RPMI7951 (cell line): Measurements from ENCODE around the gene HADHA. TPM values are rescaled to one million over a fixed set of nuclear protein-coding genes. Genes with fewer than 3 reads are reported as not detected.

Source experiments
- DNase-seq: peaks from one replicate; pipeline ENCODE4 v3.0.0-alpha.2; 2012; ENCODE audit warnings: low read depth
- total RNA-seq: library from RNA; depleted of rRNA; stranded (reverse); fragments of >200 nt; shearing (Covaris generic); gene quantifications from 2 replicates; pipeline ENCODE4 v1.2.3, GENCODE V29; 2014

Gene HADHA
- total RNA-seq, 1 experiment from 2014 or later = 164 TPM

GRCh38 chr2:26193578-26194231 is 50.7 kb downstream of the HADHA start:
- DNase-seq = no peak

DNA sequence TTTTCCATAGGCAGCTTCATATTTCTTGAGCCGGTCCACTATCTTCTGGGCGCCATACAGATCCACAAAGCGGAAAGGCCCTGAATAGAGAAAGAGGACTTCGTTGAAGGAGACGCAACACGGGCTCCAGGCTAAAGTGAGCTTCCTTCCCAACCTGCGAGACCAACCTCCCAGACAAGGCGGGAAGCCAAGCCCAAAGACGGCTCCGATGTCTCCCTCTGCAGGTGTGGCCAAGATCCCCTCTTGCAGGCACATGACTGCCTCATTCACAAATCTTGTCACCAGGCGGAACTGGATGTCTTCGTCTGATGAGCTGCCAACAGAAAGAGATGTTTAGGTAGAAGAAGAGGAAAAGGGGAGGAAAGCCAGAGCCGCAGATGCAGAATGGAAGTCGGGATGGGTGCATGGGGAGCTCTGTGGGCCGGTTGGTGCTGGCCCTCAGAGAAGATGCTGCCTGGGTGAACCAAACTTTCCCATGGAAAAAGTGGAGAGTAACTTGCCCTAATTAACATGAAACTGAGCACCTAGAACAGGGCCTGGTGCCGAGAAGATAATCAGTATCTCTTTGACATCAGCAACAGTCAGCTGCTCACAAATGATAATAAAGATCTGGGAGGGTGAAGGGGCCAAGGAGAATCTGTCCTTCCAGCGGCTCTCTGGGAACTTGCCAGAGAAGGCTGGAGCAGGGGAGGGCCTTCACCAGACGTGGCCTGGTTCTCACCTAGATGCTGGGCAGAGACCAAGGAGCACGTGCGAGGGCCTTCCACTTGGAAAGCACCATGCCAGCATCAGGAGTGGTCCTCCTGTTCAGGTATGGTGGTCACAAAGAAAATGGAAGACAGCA is 52.9 kb downstream of the HADHA start:
- DNase-seq = no peak

- DNase-seq = no peak
Observed at GRCh38 chr2:26190369-26190768, 54.1 kb downstream of the HADHA start.

DNA sequence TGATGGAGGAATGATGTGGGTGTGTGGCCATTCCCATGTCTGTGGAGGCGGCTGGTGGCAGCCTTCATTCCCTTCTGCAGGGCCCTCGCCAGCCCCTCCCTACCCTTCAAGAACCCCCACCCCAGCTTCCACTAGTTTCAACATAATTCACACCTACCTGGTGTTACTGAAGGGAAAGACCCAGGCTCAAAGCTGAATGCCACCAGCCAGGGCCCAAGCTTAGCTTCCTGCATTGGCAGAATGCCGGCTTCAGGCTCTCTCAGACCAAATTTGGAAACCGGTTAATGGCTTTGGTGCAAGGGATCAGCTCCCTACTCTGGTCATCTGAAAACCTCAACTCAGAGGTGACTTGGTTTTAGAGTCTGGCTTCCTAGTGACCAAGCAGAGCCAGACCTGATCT is 54.7 kb downstream of the HADHA start:
- DNase-seq = no peak

DNA sequence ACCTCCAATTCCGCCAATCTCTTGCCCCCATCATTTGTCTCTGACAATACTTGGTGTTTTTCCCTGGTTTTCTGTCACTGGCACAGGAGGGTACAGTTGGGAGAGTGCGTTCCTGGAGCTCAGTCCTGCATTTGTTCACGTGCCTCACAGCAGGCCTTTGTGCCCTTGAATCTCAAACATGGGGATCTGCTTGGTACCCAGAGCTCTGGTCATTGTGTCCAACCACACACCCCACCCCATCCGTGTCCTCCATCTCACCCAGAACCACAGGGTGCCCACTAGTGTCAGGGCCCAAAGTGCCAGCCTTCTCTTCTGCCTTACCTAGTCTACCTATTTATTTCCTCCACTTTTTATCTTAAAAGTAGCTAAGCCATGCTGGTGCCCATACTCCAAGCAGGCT is 55.3 kb downstream of the HADHA start:
- no peak for DNase-seq

DNA sequence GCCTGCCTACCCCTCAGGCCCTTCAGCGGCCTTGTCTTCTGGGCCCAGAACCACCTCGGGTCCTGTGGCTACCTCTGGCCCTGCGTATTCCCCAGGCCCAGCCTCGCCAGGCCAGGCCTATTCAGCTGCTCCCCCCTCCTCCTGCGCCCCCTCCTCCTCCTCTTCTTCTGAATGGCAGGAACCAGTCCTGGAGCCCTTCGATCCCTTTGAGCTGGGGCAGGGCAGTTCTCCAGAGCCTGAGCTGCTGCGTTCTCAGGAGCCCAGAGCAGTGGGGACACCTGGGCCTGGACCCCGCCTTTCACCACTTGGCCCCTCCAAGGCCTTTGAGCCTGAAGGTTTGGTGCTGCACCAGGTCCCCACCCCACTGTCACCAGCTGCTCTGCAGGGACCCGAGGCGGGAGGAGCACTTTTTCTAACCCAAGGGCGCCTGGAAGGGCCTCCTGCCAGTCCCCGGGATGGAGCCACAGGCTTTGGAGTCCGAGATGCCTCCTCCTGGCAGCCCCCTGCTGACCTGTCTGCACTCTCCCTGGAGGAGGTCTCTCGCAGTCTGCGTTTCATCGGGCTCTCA is 56.8 kb downstream of the HADHA start:
- no peak for DNase-seq

DNA sequence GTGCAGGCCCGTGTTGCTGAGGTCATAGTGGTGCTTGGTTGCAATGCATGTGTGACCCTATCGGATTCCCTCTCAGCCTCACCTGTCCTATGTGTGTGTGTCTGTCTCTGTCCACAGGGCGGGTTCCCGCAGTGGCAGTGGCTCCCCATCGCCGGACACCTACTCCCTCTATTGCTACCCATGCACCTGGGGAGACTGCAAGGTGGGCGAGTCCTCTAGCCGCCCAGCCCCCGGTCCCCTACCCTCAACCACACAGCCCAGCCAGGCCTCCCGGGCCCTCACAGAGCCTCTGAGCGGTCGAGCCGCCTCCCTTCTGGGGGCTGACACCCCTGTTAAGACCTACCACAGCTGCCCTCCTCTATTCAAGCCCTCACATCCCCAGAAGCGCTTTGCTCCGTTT is 57.3 kb downstream of the HADHA start:
- no peak for DNase-seq

- DNase-seq = no peak
Observed at GRCh38 chr2:26185954-26186770, 58.3 kb downstream of the HADHA start.

DNA sequence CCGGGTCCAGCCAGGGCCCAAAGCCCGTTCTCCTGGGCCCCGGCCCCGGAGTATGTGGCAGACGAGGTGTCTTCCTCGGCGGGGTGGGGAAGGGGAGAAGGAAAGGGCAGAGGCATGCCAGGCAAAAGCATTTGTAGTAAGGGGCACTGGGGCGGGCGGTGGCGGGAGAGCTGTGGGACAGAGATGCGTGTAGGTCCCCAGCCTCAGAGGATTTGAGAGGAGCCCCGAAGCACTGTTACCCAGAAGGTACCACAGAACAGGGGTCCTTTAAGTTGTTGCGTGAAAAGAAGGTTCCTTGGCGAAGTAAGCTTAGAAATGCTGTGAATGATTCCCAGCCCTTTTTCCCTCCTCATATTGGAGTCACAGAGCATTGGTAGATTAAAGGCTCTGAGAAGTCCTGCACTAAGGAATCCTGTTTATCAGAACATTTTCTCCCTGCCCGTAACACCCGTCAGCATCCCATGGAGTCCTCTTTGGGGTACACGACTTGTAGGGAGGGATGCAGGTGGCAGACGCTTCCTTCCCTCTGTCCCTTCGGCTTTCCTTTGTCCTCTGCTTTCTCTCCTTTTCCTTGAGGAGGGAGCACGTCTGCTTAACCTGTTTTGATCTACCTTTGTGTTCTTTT is 59.0 kb downstream of the HADHA start:
- DNase-seq = peak; percentile 8

DNA sequence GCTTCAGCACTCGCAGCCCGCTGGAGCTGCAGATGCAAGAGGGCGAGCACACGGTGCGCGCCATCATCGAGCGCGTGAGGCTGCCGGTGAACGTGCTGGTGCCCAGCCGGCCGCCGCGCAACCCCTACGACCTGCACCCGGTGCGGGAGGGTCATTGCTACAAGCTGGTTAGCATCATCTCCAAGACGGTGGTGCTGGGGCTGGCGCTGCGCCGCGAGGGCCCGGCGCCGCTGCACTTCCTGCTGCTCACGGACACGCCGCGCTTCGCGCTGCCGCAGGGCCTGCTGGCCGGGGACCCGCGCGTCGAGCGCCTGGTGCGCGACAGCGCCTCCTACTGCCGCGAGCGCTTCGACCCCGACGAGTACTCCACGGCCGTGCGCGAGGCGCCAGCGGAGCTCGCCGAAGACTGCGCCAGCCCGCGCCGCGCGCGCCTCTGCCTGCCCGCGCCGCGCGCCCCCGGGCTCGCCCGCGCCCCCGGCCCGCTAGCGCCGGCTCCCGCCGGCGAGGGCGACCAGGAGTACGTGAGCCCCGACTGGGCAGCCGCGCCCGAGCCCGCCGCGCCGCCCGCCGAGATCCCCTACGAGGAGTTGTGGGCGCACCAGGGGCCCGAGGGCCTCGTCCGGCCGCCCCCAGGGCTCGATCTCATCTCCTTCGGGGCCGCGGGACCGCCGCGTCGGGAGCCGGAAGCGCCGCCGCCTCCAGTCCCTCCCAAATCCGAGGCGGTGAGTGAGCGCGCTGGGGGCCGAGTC is 59.7 kb downstream of the HADHA start:
- peak; percentile 80 for DNase-seq

DNA sequence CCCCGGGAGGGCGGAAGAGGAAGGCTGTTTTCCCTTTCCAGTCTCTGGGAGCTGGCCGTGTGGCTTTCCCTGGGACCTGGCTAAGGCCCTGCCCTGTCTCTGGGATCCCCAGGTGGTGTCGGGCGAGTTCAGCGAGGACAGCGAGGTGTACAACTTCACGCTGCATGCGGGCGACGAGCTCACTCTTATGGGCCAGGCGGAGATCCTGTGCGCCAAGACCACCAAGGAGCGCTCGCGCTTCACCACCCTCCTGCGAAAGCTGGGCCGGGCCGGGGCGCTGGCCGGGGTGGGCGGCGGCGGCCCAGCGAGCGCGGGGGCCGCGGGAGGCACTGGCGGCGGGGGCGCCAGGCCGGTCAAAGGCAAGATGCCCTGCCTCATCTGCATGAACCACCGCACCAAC is 60.3 kb downstream of the HADHA start:
- no peak for DNase-seq

DNA sequence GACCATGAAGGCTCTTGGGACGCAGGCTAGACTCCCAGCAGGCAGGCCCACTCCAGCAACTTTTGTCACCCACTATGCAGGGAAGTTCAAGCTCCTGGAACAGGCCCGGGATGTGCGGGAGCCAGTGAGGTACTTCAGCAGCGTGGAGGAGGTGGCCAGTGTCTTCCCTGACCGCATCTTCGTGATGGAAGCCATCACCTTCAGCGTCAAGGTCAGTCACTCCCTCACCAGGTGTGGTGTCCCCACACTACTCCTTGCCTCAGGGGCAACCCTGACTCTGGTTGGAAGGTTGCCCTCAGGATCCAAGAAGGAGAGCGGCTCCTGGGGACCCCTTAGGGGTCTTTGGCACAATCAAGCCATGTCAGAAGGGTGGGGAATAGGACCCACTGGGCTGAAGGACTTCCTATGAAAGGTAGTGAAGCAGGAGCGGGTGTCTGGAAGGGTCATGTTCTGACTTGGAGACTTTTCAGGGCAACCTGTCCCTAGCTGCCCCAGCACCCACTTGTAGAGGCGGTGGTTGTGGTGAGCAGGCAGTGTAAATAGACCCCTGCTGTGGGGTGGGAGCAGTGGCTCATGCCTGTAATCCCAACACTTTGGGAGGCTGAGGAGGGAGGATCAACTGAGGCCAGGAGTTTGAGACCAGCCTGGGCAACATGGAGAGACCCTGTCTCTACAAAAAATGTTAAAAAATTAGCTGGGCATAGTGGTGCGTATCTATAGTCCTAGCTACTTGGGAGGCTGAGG is 61.4 kb downstream of the HADHA start:
- DNase-seq = no peak

- DNase-seq = no peak
Observed at GRCh38 chr2:26182441-26182840, 62.0 kb downstream of the HADHA start.

DNA sequence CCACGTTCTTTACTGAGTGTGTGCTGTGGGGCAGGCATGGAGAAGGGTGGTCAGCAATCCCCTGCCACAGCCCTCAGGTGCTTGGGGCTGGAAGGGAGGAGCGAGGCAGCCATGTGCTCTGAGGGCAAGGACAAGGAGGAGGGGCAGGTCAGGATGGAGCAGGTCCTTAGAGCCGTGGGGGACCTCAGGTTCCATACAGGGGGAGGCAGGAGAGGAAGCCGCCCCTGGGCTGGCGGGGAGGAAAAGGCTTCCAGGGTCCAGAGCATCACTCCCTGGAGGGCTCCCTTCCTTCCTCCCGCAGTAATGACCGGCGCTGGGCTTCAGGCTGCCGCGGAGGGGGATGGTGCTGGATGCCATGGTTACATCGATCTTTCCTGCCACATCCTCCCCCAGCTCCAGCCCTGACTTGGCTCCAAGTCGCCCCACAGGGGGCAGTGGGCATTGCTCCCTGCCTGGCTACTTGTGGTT is 65.0 kb downstream of the HADHA start:
- DNase-seq = no peak

- peak; percentile 42 for DNase-seq
Observed at GRCh38 chr2:26178746-26179436, 65.5 kb downstream of the HADHA start.

DNA sequence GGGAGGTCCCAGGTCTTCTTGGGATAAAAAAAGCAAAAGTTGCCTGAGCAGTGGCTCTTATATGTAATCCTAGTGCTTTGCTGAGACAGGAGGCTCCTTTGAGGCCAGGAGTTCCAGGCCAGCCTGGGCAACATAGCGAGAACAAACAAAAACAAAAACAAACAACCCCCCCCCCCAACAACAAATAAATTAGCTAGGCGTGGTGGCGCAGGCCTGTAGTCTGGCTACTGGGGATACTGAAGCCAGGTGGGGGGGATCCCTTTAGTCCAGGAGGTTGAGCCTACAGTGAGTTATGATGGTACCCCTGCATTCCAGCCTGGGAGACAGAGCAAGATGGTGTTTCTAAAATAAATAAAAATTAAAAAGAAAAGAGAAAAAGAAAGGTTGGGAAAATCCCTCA is 66.2 kb downstream of the HADHA start:
- DNase-seq = no peak

GRCh38 chr2:26177122-26177521 is 67.3 kb downstream of the HADHA start:
- no peak for DNase-seq

DNA sequence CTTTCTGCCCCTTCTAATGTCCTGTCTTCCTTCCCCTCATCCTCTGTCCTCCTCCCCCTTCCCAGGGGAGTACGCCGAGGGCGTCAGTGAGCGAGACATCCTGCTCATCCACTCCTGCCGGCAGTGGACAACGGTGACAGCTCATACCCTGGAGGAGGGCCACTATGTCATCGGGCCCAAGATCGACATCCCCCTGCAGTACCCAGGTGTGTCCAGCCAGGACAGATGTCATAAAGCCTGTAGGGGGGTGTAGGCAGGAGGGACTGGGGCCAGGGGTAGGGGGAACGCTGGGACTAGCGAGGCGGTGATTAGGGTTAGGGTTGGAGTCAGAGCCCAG is 68.2 kb downstream of the HADHA start:
- DNase-seq = no peak

- no peak for DNase-seq
Observed at GRCh38 chr2:26175466-26176278, 68.8 kb downstream of the HADHA start.
